ENCODE measurements around the gene CFAP92.

- peak; percentile 31; the same call in 1 of the 2 replicates for TF ChIP-seq CTCF (IDR thresholded peaks at IDR 0.05; ENCODE audit: low read length)
- no peak for TF ChIP-seq EZH2 (IDR thresholded peaks at IDR 0.05; ENCODE audit: borderline replicate concordance, low read length)
These were observed 43.5 kb downstream of the CFAP92 start for GRCh38 chr3:128950223-128950938.

Measured in OCI-LY1 (cell line).